Upper lobe of right lung (tissue), 1 donor: ENCODE measurements around the gene SLC17A4. TPM values are rescaled to one million over a fixed set of nuclear protein-coding genes. Genes with fewer than 3 reads are reported as not detected.

ENCODE experiments used
- ATAC-seq: fragments of 200-7000 bp; cut with Tn5 transposase; one replicate; pipeline ENCODE4 v1.9.1; 2020; ENCODE audit warnings: mild to moderate bottlenecking, moderate library complexity
- DNase-seq: peaks from one replicate; pipeline ENCODE4 v3.0.0-alpha.2; 2020
- H3K27ac ChIP-seq: fragments of 200-600 bp; one replicate; pipeline ENCODE4 v1.8.0; 2022
- H3K27me3 ChIP-seq: fragments of 200-600 bp; one replicate; pipeline ENCODE4 v1.8.0; 2022; ENCODE audit warnings: mild to moderate bottlenecking
- H3K36me3 ChIP-seq: fragments of 200-600 bp; one replicate; pipeline ENCODE4 v1.8.0; 2022
- H3K4me1 ChIP-seq: fragments of 200-600 bp; one replicate; pipeline ENCODE4 v1.8.0; 2022
- H3K4me3 ChIP-seq: fragments of 200-600 bp; one replicate; pipeline ENCODE4 v1.8.0; 2022; ENCODE audit warnings: mild to moderate bottlenecking
- H3K9me3 ChIP-seq: fragments of 200-600 bp; one replicate; pipeline ENCODE4 v1.8.0; 2022
- intact Hi-C: fragments of 100-400 bp; cut with DNase I; formaldehyde crosslinking; loops from one replicate; pipeline ENCODE4 v1.11.0; 2022
- long read RNA-seq: library from polyadenylated mRNA; unstranded; transcript quantifications from one replicate; pipeline ENCODE4 v2.0.0, GENCODE V29; 2021
- total RNA-seq: library from RNA; stranded (reverse); fragmentation: NEBNext Ultra II Directional; extraction: Animal tissue kit (Norgen Biotek cat#: 25700); gene quantifications from one replicate; pipeline ENCODE4 v1.2.1, GENCODE V29; 2021
- TF ChIP-seq, protein P1 (sequence below): fragments of 200-600 bp; IDR thresholded peaks from one replicate; pipeline ENCODE4 v1.8.0; 2022; ENCODE audit warnings: antibody characterized with exemption
- donor health status: DM: no; HTN: yes; CAD: no; lungs with severe emphysema.

The SLC17A4 gene
- total RNA-seq: not detected
- long read RNA-seq: 0 reads

GRCh38 chr6:25754535-25754934 is at the start of gene SLC17A4:
Gene SLC17A4 (plus strand): TSS chr6:25754742. CDS start chr6:25761963, 7,221 bp downstream.
- H3K9me3 ChIP-seq: no peaks in the 10 kb centered on the region

GRCh38 chr6:25706314-25707014 is 48.1 kb upstream of the SLC17A4 start:
- peak; percentile 73 for DNase-seq
- peak; percentile 52 for ATAC-seq
- H3K4me3 ChIP-seq: no peak overlapping the region
- H3K27ac ChIP-seq: no peak overlapping the region
- H3K4me1 ChIP-seq: no peaks in the 10 kb centered on the region
- H3K27me3 ChIP-seq: no peaks in the 10 kb centered on the region
- H3K36me3 ChIP-seq: no peaks in the 10 kb centered on the region
- H3K9me3 ChIP-seq: no peaks in the 10 kb centered on the region
- intact Hi-C loops: no loop called here
- TF ChIP-seq, protein P1, sequence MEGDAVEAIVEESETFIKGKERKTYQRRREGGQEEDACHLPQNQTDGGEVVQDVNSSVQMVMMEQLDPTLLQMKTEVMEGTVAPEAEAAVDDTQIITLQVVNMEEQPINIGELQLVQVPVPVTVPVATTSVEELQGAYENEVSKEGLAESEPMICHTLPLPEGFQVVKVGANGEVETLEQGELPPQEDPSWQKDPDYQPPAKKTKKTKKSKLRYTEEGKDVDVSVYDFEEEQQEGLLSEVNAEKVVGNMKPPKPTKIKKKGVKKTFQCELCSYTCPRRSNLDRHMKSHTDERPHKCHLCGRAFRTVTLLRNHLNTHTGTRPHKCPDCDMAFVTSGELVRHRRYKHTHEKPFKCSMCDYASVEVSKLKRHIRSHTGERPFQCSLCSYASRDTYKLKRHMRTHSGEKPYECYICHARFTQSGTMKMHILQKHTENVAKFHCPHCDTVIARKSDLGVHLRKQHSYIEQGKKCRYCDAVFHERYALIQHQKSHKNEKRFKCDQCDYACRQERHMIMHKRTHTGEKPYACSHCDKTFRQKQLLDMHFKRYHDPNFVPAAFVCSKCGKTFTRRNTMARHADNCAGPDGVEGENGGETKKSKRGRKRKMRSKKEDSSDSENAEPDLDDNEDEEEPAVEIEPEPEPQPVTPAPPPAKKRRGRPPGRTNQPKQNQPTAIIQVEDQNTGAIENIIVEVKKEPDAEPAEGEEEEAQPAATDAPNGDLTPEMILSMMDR: no peak

More at GRCh38 chr6:25754535-25754934, at the start of gene SLC17A4:
- Histone ChIP-seq H3K4me1 (no peaks in the 10 kb centered on the region), H3K27ac (no peak within 1 kb of the TSS), H3K36me3 (no peaks in the 10 kb centered on the region), H3K4me3 (no peak within 1 kb of the TSS), H3K27me3 (no peaks in the 10 kb centered on the region)
- TF ChIP-seq, protein P1: no peak
- intact Hi-C loops: no loop called here
- no peak for DNase-seq
- ATAC-seq: no peak

GRCh38 chr6:25709761-25710160 is 44.8 kb upstream of the SLC17A4 start:
- H3K4me3 ChIP-seq: no peak overlapping the region
- no peak for ATAC-seq
- H3K27me3 ChIP-seq: no peaks in the 10 kb centered on the region
- no peak for DNase-seq
- no peaks in the 10 kb centered on the region for H3K9me3 ChIP-seq
- no peak overlapping the region for H3K27ac ChIP-seq
- no peaks in the 10 kb centered on the region for H3K36me3 ChIP-seq
- TF ChIP-seq, protein P1: no peak
- no peaks in the 10 kb centered on the region for H3K4me1 ChIP-seq
- intact Hi-C loops: no loop called here

DNA sequence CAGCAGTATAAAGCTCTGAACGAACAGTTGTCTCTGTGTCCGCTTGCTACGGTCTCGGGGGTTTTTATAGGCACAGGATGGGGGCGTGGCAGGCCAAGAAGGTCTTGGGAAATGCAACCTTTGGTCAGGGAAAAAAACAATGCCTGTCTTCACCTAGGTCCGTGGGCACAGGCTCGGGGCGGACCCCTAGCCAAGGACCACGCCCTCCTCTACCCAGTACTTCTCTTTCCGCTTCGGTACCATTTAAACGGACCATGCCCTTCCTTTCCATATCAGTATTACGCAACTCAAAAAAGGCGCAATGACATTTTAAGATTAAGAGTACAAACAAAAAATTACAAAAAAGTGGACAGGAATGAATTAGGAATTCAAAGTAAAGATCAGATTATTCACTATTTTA is 44.3 kb upstream of the SLC17A4 start:
- Histone ChIP-seq H3K4me3 (no peak overlapping the region), H3K4me1 (no peaks in the 10 kb centered on the region), H3K9me3 (no peaks in the 10 kb centered on the region), H3K27ac (no peak overlapping the region), H3K36me3 (no peaks in the 10 kb centered on the region), H3K27me3 (no peaks in the 10 kb centered on the region)
- TF ChIP-seq, protein P1: no peak
- ATAC-seq: no peak
- intact Hi-C loops: no loop called here
- no peak for DNase-seq

DNA sequence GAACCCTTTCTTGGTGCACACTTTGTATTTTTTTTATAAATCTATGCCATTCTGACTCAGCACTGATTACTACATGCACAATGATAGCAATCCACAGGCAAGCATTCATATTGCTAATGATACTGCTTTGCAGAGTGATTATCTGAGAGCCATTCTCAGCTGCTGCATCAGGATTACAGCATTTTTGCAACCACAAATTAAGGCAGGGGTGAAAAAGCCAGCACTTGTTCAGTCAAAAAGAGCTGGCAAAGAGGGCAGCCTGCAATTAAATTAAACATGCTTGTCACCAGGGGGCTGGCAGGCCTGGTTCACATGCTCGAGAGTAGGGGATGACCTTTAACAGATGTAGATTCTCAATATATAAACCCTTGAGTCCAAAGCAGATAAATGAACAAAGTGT is 40.7 kb upstream of the SLC17A4 start:
- no peak for DNase-seq
- intact Hi-C loops: no loop called here
- TF ChIP-seq, protein P1: no peak

More for the DNA sequence above, 40.7 kb upstream of the SLC17A4 start:
- Histone ChIP-seq H3K4me1 (no peaks in the 10 kb centered on the region), H3K27ac (no peak overlapping the region), H3K27me3 (no peaks in the 10 kb centered on the region), H3K4me3 (no peak overlapping the region), H3K36me3 (no peaks in the 10 kb centered on the region), H3K9me3 (no peaks in the 10 kb centered on the region)
- ATAC-seq: no peak
